GM12891 (cell line): ENCODE results near the gene GRAP2.

ENCODE experiments used
- POLR2A ChIP-seq: IDR thresholded peaks from 2 replicates; pipeline ENCODE4 v1.6.1; 2011; ENCODE audit warnings: low read depth, low read length, control low read depth
- POLR2AphosphoS5 ChIP-seq: IDR thresholded peaks from 2 replicates; pipeline ENCODE4 v1.6.1; 2011; ENCODE audit warnings: low read depth, low read length, control low read depth
- TAF1 ChIP-seq: IDR thresholded peaks from 2 replicates; pipeline ENCODE4 v1.6.1; 2011; ENCODE audit warnings: low read depth, low read length, control low read depth

GRCh38 chr22:40019100-40019499 lies 118.2 kb downstream of the GRAP2 start:
- TF ChIP-seq POLR2A (no peak), POLR2AphosphoS5 (no peak), TAF1 (no peak)
